HG02938 (cell line): ENCODE results near the gene DCTPP1.

ENCODE experiments used
- ATAC-seq: cut with Tn5 transposase; IDR thresholded peaks from one replicate; pipeline ENCODE4 v1.9.1; 2021; ENCODE audit warnings: mild to moderate bottlenecking, moderate library complexity; ENCODE audit not compliant: unreplicated experiment

Gene DCTPP1

DNA sequence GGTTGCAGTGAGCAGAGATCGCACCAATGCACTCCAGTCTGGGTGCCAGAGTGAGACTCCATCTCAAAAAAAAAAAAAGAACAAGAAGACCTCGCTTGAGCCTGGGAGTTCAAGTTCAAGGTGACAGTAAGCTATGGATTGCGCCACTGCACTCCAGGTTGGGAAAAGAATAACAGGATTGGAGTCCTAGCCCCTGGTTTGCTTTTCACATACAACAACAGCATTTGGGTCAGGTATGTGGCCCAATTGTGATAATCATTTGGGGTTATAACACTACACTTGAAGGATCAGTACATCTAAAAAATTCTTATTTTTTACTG is 19.2 kb upstream of the DCTPP1 start:
- no peak for ATAC-seq

DNA sequence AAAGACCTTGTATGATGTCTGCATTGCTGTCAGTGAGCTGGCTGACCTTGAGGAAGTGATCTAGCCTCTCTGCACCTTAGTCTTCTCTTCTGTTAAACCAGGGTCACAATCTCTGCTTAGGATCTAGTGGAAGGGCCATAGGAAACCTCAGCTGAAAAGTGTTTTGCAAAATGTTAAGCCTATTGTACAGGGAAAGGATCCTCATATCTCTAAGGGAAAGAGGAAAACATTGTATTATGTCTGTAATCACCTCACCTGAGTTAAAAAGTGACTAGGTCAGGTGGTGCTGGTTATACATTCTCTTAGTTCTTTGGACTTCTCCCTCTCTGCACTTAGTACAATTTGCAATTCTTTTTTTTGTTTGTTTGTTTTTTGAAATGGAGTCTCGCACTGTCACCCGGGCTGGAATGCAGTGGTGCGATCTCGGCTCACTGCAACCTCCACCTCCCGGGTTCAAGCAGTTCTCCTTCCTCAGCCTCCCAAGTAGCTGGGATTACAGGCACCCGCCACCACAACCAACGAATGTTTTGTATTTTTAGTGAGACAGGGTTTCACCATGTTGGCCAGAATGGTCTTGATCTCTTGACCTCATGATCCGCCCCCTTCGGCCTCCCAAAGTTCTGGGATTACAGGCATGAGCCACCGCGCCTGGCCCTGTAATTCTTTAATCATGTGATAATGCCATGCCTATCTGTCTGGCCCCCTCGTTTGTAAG is 17.8 kb upstream of the DCTPP1 start:
- ATAC-seq = no peak

DNA sequence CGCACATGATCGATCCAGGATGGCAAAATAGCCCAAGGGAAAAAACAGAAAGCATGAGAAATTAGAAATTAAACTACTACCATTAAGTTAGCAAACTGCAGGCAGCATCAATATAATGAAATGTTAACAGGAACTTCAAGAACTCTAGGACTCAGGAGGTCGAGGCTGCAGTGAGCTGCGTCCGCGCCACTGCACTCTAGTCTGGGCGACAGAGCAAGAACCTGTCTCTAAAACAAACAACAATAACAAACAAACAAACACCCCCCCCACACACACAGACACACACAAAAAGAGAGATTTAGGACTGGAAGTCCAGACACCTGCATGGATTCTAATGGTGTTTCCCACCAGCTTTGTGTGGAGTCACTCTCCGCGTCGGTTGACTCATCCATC is 16.4 kb upstream of the DCTPP1 start:
- ATAC-seq = no peak

DNA sequence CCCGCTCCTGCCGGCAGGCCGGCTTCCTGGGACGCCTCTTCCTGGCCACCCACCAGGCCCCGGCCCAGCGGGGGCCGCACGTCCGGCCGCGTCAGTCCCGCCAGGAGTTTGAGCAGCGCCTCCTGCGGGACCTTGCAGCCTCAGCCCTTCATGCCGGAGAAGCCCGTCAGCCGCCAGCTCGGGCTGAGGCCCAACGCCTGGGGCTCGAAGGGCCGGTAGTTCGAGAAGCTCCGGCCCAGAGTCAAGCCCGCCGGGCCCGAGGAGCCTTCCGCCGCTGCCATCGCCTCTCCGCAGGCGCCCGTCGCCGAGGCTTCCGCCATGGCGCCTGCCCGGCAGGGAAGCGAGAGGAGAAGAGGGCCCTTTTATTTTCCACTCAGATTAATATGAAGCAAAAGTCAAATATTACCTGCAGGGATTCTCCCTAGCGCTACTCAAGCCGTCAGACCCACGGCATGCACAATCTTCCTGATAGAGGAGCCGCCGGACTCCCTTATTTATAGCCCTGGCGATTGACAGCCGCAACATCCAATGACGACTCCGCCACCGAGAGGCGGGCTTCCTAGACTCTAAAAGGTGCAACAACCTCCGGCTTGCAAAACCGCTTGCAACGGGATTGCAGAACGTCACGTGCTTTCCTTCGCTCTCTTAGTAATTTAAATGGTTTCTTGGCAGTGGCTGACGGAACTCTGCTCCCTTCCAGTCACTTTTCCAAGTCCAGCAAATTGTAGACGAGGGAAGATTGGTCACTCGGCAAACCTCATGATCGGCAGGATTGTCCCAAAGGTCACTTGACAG is 15.8 kb upstream of the DCTPP1 start, which contains the start of gene SEPHS2:
SEPHS2 (minus strand) TSS at position 467 of the 795 bp plus-strand sequence; CDS start at position 320, 147 bp downstream.
- peak; percentile 90 for ATAC-seq

DNA sequence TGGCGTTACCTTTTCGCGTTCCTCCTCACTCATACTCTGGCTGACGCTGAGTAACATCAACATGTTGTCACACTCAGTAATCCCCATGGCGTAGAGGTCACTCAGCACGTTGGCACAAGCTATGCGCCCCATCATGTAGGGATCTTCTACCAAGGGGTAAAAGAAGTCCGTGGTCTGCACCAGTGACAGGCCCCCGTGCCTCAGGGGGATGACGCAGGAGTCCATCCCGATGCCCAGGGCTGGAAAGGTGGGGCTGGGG is 15.2 kb upstream of the DCTPP1 start:
- ATAC-seq = no peak

DNA sequence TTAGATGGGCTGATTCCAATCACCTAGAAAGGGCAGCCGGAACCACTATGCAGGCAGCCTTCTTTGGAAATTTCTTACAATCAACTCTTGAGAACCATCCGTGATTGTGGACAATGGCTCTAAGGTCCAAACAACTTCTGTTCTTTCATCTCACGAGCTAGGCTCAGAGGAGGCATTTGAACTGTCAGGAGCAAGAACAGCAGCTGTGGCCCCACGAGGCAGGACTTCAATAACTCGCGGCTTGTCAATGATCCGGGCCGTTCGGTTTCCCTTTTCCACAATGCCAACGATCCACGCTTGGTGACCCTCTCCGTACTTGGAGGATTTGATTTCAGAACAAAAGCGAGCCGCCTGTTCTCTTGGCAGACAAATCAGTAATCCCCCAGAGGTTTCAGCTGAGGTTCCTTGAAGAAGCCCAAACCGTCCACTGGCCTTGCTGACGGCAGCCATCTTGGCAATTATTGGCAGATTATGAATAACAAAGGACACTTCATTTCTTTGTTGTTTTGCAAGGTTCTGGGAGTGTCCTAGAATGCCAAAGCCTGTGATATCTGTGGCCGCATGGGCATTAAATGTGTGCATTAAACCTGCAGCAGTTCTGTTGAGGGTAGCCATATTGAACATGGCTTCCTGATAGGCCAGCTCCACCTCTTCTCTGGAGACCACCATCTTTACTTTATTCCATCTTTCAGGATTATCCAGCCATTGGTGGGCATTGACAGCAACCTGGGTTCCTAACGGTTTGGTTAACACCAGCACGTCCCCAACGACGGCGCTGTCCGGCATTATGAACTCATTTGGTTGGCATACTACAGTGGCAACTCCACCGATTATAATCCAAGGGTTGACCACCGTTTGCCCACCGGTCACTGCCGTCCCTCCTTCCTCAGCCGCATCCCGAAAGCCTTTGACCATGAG is 14.7 kb upstream of the DCTPP1 start:
- ATAC-seq = no peak

DNA sequence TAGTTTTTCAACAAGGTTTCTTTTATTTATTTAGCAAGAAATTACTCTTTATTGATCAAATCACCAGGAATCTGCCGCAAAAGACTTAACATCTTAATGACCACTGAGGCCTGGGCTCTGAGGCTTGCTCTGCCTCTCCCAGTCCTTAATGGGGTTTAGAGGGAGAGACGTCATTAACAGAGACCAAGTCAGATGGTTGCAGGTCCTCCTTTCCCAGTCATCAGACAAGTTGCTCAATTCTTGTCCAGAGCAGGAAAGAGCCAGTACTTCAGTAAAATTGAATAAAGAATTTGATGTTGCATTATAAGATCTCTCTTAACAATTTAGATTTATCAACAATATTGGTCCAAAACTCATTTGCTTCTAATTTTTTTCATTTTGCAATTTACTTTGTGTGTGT is 13.8 kb upstream of the DCTPP1 start:
- no peak for ATAC-seq

DNA sequence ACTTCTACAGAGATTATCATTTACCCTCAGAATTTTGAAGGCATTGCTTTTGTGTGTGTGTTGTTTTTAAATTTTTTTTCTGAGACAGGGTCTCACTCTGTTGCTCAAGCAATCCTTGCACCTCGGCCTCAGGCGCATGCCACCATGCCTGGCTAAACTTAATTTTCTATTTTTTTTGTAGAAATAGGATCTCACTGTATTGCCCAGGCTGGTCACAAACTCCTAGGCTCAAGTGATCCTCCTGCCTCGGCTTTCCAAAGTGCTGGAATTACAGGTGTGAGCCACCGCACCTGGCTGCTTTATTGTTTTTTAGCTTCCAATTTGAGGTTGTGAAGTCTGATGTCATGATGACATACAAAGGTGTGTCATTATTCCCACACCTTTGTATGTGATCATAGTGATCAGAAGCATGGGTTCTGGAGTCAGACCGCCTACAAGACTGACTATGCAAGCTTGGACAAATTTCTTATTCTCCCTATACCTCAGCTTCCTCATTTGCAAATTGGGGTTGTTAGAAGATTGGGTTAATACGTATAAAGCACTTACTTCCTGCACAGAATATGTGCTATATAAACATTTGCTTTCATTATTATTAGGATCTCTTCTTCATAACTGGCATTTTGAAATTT is 10.0 kb upstream of the DCTPP1 start:
- ATAC-seq = no peak

DNA sequence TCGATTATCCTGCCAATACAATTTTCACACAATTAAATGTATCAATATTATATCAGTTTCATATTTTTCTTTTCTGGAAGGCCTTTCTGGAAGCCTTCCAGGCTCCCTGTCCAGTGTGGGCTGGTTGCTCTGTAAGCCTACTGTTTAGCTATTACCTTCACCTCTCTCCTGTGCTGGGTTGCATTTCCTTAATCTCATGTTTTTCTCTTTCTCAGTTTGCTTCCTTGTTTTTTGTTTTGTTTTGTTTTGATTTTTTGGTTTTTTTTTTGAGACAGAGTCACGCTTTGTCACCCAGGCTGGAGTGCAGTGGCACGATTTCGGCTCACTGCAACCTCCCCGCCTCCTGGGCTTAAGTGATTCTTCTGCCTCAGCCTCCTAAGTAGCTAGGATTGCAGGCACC is 9.0 kb upstream of the DCTPP1 start:
- ATAC-seq = no peak

DNA sequence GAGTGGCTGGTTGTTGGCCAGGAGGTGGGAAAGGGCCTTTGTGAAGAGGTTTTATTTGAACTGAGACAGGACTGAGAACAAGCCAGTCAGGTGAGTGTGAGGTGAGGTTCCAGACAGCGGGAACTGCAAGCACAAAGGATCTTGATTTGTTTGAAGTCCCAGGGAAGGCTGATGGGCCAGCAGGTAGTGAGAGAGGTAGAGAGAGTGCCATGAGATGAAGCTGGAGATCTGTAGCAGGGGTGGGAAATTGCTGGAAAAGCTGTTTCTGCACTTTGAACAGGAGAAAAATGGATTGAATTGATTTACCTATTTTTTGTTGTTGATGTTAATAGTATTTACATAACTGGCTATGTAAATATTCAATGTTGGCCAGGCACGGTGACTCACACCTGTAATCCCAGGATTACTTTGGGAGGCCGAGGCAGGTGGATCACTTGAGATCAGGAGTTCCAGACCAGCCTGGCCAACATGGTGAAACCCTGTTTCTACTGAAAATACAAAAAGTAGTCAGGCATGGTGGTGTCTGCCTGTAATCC is 7.7 kb upstream of the DCTPP1 start:
- no peak for ATAC-seq

DNA sequence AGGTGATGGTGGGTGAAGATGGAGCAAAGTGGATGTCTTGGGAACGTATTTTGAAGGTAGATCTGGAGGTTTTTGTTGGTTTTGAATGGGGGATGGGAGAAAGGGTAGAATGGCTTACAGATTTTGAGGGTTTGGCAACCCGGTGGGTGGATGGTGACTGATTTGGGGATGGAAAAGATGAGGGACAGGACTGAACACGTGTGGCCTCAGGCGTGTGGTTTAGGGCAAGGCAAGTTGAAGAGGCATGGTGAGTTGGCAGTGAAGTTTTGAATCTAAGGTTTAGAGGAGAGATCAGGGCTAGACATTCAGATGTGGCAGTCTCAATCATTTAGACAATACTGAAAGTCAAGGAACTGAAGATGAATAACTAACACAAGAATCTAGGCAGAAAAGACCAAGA is 5.0 kb upstream of the DCTPP1 start:
- no peak for ATAC-seq

DNA sequence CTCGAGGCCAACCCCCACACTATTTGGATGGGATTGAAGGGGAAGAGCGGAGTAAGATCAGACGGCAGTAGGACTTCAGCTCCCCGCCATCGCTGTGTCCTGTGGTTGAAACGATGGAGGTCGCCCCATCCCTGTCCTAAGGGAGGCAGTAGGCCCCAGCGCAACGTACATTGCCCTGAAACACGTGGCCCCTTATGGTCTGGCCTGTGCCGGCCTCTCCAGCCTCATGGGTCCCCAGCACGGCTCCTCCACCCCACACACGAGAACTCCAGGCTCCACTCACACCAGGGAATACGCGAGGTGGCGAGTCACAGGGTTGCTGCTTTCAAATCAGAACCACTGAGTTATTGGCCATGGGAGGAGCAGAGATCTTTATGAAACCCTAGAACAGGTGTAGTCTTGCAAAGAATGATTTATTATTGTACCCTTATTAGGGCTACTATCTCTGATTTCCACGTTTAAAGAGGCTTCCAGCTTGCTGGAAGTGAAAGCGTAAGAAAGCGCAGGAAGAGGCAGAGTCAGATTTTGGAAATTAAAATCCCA is 669 bp upstream of the DCTPP1 start:
- ATAC-seq = no peak

DNA sequence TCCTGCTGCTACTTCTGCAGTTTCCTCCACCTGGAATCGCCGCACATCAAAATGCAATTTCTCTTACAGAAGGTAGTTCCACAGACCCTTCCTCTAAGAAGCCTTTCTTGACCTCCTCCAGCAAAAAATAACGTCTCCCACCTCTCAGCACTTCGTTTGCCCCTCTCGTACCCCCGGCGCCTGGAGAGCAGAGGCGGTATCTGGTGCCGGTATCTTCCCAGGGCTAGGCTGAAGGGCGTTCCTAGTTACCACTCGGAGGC is 482 bp downstream of the DCTPP1 start:
- peak; percentile 18 for ATAC-seq

DNA sequence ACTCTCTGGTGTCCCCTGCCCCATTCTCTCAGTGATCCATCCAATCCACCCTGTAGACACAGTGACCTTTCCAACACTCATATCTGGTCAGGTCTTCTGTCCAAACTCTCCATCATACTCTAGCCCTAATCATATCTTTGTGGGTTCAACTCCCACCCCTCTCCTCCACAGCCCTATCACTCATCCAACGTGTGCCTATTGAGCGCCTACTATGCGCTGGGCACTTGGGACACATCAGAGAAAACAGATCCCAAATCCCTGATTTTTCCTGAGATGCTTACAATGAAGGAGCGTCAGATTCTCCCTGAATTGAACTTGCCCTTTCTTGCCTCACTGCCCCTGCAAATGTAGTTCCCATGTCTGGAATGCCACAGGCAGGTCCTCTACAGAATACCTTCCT is 1.8 kb downstream of the DCTPP1 start:
- no peak for ATAC-seq

DNA sequence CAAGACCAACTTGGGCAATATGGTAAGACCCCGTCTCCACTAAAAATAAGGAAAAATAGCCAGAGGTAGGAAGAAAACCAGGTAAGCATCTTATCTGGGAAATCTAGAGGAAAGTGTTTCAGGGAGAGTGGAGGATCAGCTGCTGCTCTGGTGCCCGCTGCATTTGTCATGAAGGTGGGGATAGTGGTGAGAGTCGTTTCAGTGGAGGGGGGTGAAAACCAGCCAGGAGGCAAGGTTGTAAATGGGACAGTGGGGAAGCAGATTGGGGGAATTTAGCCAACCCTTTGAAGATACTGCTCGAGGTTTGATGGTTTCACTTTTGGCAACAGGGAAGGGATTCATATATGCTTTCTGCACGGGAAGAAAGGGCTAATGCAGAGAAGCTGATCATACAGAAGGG is 8.8 kb downstream of the DCTPP1 start:
- no peak for ATAC-seq

DNA sequence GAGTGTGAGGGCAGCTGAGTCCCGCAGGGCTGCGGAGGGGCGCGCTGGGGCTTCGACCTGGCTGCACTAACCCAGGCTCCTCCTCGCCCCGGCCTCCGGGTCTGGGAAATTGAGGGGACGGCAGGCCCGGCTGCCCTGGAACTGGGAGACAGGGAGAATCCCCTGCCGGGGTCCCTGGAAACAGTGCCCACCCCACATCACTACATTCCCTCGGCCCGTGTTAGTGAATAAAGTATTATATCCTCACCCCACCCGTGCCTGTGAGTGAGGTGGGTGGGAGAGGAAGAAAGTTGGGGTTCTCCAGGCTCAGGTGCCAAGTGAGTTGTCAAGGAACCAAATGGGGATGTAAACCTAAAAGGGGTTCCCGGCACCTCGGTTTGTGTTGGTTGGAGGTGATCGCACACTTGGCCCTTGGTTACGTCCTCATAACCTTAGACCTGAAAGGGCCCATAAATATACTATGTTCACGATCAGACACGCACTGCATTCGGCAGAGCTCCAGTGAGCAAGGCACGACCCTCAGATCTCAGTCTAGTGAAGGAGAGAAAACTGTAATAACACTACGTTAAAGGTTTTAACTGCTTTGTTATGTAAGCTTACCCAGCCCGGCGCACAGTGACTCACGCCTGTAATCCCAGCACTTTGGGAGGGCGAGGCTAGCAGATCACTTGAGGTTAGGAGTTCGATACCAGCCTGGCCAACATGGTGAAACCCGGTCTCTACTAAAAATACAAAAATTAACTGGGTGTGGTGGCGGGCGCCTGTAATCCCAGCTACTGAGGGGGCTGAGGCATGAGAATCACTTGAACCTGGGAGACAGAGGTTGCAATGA is 11.3 kb downstream of the DCTPP1 start:
- ATAC-seq = no peak

DNA sequence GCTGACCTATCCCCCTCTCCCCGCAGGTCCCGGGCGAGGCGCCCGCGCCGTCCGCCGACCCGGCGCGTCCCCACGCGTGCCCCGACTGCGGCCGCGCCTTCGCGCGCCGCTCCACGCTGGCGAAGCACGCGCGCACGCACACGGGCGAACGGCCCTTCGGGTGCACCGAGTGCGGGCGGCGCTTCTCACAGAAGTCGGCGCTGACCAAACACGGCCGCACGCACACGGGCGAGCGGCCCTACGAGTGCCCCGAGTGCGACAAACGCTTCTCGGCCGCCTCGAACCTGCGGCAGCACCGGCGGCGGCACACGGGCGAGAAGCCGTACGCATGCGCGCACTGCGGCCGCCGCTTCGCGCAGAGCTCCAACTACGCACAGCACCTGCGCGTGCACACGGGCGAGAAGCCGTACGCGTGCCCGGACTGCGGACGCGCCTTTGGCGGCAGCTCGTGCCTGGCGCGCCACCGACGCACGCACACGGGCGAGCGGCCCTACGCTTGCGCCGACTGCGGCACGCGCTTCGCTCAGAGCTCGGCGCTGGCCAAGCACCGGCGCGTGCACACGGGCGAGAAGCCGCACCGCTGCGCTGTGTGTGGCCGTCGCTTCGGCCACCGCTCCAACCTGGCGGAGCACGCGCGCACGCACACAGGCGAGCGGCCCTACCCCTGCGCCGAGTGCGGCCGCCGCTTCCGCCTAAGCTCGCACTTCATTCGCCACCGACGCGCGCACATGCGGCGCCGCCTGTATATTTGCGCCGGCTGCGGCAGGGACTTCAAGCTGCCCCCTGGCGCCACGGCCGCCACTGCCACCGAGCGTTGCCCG is 12.1 kb downstream of the DCTPP1 start:
- ATAC-seq = peak; percentile 68

DNA sequence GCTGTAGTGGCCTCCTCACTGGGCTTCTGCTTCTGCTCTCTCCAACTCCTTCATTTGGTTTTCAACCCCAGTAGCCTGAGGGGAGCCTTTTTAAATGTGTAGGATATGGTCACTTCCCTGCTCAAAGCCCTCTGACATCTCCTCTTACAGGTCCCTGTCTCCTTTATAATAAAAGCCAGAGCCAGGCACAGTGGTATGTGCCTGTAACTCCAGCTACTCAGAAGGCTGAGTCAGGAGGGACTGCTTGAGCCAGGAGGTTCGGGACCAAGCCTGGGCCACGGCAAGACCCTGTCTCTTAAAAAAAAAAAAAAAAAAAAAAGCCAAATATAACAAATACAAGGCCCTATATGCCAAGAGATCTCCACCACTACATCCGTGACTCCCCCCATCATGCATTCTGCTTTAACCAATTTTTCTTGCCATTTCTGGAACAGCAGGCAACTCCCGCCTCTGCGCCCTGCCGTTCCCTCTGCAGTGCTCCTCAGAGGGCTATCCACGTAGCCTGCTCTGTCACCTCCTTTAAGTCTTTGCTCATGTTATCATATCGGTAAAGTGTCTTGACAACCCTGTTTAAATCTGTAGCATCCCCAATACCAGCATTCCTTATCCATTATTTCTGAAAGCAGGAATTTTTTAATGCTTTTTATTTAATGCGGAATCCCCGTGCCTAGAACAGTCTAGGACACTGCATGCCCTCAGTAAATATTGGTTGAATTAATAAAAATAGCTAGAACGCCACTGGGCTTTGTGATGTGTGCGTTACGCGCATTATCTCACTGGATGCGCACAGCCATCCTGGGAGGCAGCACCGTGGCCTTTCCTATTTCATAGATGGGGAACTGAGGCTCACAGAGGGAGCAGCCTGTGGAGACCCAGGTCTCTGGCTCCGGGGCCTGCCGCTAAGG is 13.0 kb downstream of the DCTPP1 start:
- ATAC-seq = no peak
